ENCODE measurements around the gene SLC39A11.
A peak's percentile ranks its signal among the peaks of the same experiment; 100 is the strongest.
"Not testable (repeated sequence)": the region's sequence is repeated elsewhere in the genome, so short reads cannot be mapped to it uniquely, and the experiment has no call there.

Gene SLC39A11

DNA sequence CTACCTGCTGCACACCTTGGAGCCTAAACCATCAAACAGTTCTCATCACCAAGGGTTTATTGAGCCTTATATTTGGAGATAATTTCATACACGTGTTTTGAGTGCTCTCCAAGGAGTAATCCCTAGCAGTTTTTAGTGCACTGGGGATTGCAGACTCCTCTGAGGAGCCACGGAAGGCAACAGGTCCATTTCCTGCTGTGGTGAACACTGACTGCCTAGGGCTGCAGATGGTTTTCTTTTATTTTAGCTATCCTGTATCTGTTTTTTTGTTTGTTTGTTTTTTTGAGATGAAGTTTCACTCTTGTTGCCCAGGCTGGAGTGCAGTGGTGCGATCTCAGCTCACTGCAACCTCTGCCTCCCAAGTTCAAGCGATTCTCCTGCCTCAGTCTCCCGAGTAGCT lies 93.0 kb downstream of the SLC39A11 start:
- DNase-seq: not testable (repeated sequence)

DNA sequence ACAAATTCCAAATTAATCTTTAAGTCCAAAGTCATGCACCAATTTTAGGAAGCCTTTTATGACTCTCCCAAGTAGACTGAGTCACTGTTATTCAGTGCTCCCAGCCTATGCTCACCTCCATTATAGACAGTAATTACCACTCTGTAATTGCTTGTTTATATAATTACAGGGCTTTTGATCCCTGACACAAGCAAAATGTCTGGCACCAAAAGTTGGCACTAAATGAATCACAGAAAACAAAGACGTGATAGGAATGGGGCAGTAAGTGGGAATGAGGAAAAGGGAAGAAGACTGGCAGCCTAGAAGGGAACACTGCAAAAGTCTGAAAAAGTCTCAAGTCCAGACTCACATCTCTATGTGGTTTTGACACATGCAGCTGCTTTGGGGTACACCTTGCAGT lies 94.1 kb downstream of the SLC39A11 start:
- DNase-seq: no peak

DNA sequence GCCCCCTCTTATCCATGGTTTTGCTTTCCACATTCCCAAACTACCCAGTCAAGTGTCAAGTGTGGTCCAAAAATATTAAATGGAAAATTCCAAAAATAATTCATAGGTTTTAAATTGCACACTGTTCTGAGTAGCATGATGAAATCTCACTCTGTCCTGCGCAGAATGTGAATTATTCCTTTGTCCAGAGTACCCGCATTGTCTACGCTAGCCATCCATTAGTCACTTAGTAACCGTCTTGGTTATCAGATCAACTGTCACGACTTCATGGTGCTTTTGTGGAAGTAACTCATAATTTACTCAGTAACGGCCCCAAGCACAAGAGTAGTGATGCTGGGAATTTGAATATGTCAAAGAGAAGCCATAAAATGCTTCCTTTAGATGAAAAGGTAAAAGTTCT lies 94.9 kb downstream of the SLC39A11 start:
- no peak for DNase-seq

DNA sequence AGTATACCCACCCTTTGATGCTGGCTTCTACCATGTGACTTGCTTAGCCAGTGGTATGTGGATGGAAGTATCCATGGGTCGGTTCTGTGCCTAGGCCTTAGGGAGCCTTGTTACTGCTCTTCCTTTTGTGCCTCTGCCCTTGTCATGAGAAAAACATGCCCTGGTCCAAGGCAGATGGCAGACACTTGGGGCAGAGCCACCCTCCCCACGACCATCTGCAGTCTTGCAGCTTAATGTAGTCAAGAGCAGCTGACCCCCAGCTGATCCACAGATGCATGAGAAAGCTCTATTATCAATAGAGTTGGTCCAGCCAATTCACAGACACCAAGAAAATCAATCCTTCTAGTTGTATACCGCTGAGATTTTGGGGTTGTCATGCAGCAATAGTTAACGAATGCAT lies 95.7 kb downstream of the SLC39A11 start:
- no peak for DNase-seq

GRCh38 chr17:72995008-72995656 lies 97.4 kb downstream of the SLC39A11 start:
- no peak for DNase-seq

GRCh38 chr17:72992783-72993467 lies 99.6 kb downstream of the SLC39A11 start:
- peak; percentile 45 for DNase-seq

DNA sequence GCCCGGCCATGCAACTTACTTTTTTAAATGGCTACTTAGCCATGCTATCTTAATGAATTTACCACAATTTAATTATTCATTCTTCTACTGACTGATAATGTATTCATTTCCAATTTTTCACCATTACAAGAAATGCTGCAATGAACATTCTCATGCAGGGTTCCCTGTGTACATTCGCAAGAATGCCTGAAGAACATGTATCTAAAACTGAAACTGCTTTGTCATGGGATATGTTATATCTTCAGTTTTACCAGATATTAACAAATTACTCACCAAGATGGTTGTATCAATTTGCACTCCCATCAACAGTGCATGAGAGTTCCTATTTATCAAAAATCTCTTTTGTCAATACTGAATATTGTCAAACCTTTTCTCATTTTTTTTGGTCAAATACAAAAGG lies 100.8 kb downstream of the SLC39A11 start:
- no peak for DNase-seq

DNA sequence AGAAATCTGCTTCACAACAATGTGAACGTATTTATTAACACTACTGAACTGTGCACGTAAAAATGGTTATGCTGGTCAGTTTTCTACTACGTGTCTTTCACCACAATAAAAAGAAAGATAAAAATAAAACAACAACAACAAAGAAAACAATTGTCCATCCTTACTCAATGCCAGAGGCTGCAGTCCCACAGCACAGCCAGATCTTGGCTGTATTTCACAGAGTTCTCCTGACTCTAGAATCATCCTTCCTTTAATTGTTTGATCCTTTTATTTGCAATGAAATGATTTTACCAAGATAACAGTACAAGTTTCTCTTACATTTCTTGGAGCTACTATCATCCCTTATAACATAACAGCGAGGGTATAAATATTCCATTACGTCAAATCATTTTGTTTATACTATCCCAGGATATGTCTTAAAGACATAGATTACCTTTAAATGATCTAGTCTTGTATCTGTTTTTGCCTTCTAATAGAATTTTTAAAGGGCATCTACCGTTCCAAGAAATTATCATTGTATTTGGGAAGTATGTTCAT lies 103.3 kb downstream of the SLC39A11 start:
- no peak for DNase-seq

DNA sequence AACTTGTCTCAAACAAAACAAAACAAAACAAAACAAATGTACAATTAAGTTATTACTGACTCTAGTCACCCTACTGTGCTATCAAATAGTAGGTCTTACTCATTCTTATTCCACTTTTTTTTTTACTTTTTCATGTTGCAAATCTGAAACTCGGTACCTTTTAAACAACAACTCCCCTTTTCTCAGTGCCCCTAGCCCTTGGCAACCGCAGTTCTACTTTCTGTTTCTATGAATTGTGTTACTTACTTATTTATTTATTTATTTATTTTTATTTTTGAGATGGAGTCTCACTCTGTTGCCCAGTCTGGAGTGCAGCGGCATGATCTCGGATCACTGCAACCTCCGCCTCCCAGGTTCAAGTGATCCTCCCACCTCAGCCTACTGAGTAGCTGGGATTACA lies 104.0 kb downstream of the SLC39A11 start:
- DNase-seq: no peak

GRCh38 chr17:72987166-72987565 lies 105.3 kb downstream of the SLC39A11 start:
- no peak for DNase-seq

DNA sequence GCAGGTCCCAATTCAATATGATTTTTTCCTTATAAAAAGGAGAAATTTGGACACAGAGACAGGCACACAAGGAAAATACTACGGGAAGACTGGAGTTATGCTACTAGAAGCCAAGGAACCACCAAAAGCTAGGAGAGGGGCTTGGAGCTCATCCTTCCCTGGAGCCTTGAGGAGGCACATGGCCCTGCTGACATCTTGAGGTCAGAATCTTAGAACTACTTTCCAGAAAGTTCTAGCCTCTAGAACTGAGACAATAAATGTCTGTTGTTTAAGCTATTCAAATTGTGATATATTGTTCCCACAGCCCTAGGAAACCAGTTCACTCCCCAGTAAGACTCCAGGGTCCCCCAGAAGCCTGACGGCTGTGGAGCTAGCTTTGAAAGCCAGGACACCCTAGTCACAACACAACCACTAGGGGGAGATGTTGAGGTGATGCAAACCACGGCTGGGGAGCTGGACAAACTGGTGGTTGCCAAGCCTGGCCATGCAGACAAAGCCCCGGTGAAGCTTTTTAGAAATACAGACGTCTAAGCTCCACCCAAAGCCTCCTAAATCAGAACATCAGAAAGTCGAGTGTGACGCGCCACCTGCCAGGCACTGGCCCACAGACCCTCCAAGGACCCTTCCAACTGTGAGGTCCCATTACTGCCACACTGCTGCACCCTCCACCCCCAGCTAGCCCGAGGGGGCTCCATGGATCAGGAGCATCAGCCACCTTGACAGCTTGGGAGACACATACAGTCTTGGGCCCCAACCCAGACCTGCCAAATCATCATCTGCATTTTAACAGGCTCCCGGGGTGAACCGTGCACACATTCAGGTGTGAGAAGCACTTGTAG lies 106.4 kb downstream of the SLC39A11 start:
- peak; percentile 60 for DNase-seq

- DNase-seq: no peak
Observed at GRCh38 chr17:72984926-72985325, 107.6 kb downstream of the SLC39A11 start.

GRCh38 chr17:72984145-72984925 lies 108.2 kb downstream of the SLC39A11 start:
- DNase-seq: no peak

DNA sequence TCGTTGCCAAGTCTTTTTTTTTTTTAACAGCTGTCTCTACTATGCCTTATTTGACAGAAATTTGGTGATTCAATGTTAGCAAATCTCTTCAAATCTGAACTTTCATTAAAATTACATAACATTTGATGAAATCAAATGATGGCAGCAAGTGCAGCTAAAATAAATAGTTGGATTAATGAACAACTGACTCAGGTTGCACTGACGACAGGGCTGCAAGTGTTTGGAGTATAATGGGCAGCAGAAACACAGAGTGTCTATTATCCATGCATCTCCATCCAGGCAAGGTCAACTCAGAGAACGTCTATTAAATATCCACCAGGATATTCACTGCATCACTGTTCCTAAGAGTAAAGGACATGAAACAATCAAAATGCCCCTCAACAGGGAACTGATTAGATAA lies 109.8 kb downstream of the SLC39A11 start:
- no peak for DNase-seq

DNA sequence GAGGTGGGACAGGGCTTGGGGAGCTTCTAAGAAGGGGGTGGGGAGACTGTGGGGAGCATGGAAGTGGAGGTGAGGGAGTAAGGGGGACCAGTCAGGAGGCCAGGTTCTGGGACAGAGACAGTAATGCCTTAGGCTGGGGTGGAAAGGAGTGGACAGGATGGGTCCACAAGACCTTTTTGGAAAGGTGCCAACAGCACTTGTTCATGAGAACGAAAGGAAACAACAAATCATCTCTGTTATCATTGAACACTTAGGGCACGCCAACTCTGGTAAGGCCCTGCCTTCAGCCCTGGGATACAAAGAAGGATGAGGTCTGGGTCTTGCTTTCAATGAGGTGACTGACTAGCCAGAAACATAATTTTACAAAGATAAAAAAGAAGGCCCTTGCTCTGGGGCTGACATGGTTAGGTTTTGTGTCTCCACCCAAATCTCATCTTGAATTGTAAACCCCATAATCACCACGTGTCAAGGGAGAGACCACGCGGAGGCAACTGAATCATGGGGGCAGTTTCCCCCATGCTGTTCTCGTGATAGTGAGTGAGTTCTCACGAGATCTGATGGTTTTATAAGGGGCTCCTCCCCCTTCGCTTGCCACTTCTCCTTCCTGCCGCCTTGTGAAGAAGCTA lies 113.8 kb downstream of the SLC39A11 start:
- DNase-seq: no peak

- DNase-seq: no peak
Observed at GRCh38 chr17:72977771-72978417, 114.6 kb downstream of the SLC39A11 start.

DNA sequence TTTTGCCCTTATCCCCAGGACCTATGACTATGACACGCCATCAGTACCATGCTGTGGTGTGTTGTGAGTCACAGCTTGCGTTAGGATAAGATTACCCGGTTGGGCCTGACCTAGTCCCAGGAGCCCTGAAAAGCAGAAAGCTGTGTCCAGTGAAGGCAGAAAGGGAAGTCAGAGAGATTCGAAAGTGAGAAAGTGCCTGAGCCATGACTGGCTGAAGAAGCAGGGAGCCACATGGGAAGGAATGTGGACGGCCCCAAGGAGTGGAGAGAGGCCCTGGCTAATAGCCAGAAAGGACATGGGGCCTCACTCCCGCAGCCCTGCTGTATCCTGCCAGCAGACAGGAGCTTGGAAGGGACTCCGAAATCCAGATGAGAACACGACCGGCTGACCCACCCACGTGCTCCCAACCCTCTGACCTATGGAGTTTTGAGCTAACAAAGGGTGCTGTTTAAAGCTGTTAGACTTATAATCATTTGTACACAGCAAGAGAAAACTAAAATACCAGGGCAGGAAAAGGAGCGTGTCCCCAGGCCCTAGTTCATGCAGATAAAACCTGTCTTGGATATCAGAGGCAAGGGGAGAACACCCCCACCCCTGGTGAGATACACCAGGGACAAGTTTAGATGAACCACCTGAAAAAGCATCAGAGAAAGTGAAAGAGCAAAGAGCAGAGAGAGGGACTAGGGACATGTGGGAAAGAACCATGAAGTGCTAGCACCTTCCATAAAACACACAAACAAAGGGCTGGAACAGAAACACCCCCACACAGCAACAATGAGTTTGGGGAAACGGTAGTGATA lies 115.3 kb downstream of the SLC39A11 start:
- no peak for DNase-seq

DNA sequence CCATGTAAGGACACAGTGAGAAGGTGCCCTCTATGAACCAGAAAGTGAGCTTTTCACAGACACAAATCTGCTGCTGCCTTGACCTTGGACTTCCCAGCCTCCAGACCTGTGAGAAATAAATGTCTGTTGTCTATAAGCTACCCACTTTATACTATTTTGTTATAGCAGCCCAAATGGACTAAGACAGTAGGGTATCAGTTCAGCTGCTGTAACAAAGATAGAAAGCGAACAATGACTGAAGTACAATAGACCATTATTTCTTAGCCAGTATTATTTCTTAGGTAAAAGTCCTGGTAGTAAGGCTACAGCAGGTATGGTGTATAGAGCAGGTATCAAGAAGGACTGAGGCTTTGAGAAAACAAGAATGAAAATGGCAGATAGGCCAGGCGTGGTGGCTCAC lies 117.0 kb downstream of the SLC39A11 start:
- no peak for DNase-seq

DNA sequence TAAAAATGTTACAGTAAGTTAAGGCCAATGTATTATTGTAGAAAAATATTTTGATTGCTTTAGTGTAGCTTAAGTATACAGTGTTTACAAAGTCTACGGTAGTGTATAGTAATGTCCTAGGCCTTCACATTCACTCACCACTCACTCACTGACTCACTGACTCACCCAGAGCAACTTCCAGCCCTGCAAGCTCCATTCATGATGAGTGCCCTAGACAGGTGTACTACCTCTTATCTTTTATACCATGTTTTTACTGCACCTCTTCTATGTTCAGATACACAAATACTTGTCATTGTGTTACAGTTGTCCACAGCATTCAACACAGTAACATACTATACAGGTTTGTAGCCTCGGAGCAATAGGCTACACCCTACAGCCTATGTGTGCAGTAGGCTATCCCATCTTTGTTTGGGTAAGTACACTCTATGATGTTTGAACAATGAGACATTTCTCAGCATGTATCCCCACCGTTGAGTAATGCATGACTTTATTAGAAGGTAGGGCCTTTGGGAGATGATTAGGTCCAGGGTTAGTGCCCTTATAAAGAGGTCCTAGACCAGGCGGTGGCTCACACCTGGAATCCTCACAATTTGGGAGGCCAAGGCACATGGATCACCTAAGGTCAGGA lies 117.8 kb downstream of the SLC39A11 start:
- DNase-seq: no peak

DNA sequence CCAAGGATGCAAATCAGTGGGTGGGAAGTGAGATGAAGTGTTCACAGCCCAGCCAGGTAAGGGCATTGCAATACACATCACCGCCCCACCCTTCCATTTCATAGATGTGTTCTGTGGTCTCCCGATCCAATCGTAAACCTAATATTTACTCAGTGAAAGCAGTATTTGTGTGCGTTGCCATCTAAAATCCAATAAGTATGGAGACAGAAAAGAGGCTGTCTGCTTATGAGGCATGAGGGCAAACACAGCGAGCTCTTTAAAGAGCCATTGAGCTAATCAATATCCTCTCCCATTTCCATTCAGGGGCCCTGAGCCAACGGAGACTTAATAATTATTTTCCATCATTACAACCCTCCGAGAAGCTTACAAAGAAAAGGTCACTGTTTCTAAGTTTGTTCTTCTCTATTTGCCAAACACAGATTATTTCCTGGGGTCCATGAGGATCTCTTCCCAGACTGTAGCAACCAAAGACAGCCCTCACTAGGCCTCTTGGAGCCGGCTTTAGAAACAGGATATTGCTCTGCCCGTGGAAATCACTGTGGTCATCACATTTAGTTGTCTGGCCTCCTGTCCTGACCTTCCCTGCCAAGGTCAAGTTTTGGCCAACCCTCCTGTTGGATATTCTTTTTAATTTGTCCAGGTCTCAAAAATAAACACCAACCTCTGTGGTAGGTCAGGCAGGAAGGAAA lies 120.1 kb downstream of the SLC39A11 start:
- no peak for DNase-seq

Data from stimulated activated CD4-positive, alpha-beta T cell treated with anti-CD3 and anti-CD28 coated beads, Interleukin-4, amount 100 ng/mL, for 24 hours (primary cell).